Measurements from ENCODE around the gene NCAPG.
"Not testable (repeated sequence)": the region's sequence is repeated elsewhere in the genome, so short reads cannot be mapped to it uniquely, and the experiment has no call there.

Gene NCAPG

DNA sequence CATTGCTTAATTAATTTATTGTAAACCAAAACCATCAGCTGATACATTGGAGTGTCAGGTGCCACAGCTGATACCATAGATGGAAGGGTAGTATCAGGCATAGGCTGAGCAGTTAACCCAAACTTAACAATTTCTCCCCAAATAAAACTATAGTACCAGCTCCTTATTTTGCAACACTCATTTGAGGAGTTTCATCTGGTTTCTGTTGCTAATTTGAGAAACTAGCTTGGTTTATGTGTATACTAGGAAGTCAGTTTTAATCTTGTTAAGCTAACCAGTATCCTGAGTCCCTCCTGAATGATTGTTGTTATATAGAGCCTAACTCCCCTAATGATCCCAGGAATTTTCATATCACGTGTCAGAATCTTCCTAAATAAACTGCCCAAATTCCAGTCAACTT is 13.0 kb upstream of the NCAPG start:
- DNase-seq (ENCODE audit: low spot score), result no peak

DNA sequence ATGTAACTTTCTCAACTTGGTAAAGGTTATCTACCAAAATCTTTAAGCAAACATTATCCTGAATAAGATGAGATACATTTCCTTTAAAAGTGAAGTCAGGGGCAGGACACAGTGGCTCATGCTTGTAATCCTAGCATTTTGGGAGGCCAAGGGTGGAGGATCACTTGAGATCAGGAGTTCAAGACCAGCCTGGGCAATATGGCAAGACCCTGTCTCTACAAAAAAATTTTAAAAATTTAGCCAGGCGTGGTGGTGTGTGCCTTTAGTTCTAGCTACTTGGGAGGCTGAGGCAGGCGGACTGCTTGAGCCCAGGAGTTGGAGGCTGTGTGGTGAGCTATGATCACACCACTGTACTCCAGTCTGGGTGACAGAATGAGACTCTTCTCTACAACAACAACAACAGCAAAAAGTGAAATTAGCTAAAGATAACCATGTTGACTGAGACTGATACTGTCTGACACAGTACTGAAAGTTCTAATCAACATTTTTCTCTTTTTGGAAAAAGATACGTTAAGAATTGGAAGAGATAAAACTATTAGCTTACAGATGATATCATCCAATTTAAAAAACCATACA is 5.1 kb upstream of the NCAPG start:
- DNase-seq (ENCODE audit: low spot score), result no peak

DNA sequence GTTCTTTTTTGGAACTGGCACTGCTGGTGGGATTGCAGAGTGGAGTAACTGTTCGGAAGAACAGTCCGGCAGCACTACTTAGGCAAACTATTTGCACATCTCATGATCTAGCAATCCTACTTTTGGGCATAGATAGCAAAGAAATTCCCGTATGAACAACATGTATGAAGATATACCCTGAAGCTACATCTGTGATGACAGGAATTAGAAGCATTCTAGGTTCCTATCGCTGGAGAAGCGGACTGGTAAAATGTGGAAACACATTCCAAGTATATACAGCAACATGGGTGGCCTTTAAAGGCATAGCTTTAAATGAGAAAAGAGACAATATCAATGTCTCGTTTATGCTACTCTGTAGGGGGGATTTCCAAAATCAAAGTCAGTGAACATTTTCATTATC is 3.3 kb upstream of the NCAPG start:
- no peak for DNase-seq (ENCODE audit: low spot score)

DNA sequence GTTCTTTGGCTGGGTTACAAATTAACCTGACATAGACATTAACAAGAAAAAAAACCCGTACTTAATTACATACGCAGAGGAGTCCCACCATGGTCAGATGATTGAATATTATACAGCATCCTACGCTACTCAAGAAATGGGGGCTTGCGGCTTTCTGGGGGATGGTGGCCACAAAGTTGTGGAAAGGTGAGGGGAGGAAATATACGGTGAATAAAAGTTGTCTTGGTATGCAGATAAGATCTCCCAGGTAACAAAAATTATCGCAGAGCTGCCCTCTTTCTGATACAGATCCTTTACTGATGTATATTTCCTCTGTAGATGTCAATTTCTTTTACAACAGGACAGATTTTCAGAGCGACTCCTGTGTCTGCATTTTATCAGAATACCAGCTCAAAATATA is 1.1 kb upstream of the NCAPG start:
- no peak for DNase-seq (ENCODE audit: low spot score)

DNA sequence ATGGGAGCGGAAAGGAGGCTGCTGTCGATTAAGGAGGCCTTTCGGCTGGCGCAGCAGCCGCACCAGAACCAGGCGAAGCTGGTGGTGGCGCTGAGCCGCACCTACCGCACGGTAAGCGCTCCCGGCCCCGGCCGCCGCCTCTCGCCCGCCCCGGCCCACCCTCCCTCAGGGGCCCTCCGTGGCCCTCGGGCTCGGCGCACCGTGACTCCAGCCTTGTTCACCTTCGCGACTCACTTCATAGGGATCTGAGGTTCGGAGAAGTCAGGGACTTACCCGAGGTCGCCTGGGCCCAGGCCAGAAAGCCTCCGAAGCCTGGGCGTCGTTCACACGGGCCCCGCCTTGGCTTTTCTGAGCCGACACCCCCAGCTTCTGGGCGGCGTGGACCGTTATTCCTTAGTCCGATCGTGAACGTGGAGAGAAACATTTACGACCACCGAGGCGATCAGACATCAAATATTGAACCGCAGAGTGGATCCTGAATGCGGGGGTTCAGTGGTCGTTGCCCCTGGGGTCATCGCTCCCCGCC is 362 bp downstream of the NCAPG start:
- peak; percentile 15 for DNase-seq (ENCODE audit: low spot score)

DNA sequence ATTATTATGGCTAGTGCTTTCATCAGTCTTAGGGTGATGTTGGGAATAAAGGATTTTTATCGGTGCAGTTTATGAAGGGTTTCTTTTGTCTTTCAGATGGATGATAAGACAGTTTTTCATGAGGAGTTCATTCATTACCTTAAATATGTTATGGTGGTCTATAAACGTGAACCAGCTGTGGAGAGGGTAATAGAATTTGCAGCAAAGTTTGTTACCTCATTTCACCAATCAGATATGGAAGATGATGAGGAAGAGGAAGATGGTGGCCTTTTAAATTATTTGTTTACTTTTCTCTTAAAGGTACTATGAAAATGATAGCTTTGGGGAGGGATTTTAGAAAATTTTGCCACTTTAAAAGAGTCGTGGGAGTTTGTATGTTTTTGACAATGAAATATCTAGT is 1.3 kb downstream of the NCAPG start:
- no peak for DNase-seq (ENCODE audit: low spot score)

DNA sequence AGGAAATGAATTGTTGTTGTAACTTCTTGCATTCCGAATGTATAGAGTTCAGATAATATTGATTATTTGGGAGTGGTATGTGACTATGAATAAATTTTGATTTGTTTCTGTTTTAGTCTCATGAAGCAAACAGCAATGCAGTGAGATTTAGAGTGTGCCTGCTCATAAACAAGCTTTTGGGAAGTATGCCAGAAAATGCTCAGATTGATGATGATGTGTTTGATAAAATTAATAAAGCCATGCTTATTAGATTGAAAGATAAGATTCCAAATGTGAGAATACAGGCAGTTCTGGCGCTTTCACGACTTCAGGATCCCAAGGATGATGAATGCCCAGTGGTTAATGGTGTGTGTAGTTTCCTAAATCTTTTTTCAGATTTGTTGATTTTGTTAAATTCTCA is 2.0 kb downstream of the NCAPG start:
- no peak for DNase-seq (ENCODE audit: low spot score)

DNA sequence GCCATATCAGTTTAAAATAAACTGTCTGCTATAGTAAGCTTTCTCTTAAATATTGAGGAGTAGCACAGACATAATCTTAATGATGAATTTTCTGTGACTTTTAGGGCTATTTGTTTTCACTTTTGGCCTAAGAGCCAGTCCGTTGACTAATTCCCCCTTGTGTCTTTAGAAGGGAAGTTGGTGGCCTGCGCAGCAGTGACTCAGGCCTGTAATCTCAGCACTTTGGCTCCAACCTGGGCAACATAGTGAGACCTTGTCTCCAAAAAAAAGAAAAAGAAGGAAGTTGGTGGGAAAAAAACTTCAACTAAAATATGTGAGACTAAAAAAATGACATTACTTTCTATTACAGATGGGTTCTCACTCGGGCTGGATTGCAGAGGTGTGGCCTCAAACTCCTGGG is 3.4 kb downstream of the NCAPG start:
- DNase-seq (ENCODE audit: low spot score), result no peak

DNA sequence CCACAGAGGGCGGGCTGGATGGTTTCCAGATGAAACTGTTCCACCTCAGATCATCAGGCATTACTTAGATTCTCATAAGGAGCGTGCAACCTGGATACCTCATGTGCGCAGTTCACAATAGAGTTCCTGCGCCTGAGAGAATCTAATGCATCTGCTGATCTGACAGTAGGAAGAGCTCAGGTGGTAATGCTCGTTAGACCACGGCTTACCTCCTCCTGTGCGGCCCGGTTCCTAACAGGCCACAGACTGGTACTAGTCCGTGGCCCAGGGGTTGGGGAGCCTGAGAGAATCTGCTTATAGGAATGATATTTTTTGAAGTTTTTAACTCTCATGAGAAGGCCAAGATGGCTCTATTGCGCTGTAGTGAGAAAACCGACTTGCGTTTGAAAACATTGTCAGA is 5.4 kb downstream of the NCAPG start:
- DNase-seq (ENCODE audit: low spot score), result no peak

DNA sequence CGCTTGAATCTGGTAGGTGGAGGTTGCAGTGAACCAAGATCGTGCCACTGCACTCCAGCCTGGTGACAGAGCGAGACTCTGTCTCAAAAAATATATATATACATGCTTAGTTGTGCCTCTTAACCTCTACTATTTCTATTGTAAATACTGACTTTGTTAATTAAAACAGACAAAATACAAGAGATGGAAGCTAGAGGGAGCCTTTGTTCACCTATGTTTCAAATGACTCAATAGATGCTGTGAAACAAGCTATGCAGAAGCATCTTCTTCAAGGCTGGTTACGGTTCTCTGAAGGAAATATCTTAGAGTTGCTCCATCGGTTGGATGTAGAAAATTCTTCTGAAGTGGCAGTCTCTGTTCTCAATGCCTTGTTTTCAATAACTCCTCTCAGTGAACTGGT is 6.2 kb downstream of the NCAPG start:
- DNase-seq (ENCODE audit: low spot score), result peak; percentile 33

DNA sequence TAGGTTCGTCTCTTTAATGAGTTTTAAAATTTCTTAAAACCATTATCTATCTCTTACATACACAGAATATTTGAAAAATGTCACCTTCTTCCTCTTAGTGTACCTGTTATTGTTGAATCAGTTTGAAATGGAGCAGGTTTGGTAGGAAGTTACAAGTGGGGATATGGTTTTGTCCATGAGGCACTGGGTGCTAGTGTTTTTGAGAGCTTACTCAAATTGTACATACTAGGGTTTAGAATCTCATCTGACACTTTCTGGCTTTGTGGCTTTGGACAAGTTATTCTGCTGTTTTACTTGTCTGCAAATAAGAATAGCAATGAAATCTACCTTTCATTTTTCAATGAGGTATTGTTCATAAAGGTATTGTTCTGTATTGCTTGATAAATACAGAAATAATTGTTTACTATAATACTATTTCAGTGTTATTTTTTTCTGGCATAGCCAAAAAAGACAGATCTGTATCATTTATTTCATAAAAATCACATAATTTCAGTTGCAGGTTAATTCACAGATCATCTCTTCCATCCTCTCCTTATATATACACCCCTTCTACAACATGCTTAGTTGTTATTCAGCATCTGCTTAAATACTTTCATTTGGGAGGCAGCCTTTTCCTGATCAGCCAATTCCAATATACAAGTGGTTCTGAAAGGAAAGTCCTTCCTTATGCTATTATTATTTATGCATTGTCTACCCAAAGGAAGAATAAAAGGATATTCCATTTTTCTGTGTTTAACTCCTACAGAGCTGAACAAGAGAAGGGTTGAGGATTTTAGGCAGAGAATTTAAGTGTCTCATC is 13.3 kb downstream of the NCAPG start:
- DNase-seq (ENCODE audit: low spot score), result no peak

DNA sequence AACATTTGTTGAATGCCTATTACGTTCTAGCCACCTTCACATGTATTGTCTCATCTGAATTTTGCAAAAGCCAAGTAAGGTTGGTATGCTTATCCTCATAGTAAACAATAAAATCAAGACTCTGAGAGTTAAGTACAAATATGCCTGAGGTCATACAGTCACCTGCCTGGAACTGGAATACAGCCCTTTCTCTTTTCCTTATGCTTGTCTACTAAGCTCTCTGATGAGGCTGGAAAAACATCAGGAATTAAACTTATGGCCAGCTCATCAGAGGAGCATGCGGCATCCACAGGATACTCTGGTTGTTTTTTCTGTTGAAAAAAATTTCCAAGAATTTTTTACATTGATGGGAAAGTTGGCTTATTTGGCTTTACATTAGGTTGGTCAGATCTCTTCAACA is 35.5 kb downstream of the NCAPG start:
- DNase-seq (ENCODE audit: low spot score), result no peak

DNA sequence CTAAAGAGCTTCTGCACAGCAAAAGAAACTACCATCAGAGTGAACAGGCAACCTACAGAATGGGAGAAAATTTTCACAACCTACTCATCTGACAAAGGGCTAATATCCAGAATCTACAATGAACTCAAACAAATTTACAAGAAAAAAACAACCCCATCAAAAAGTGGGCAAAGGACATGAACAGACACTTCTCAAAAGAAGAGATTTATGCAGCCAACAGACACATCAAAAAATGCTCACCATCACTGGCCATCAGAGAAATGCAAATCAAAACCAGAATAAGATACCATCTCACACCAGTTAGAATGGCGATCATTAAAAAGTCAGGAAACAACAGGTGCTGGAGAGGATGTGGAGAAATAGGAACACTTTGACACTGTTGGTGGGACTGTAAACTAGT is 39.5 kb downstream of the NCAPG start:
- not testable (repeated sequence) for DNase-seq (ENCODE audit: low spot score)

DNA sequence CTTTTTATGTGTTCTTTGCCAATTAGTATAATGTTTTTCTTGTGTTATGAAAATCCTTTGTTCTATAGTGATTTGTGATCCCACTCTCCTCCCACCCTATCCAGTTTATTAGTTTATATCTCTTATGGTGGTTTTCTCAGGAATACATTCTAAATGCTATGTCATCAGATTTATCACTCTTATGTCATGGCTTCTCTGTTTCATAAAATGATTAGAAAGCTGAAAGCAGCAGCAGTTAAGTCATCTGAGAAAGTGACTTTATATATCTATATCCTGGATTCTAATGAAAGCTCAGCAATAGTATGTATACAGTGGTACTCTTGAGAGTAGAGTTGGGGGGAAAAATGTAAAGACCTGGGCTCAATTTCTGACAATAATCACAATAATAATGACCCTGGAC is 41.2 kb downstream of the NCAPG start:
- no peak for DNase-seq (ENCODE audit: low spot score)

DNA sequence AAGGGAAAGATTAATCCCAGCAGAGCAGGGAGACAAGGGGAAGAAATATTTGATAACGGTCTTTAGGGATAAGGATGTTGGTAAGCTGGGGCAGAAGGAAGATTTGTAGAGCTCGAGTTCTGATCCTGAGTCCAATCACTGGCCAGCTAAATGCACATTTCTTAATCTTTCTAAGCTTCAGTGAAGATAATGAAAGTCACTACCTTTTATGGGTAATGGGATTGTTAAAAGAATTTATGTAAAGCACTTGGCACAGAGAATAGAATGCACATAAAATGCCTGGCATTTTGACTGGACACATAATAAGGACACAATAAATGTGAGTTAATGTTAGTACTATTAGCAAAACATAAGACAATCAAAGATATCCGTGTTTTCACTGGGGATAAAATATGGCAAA is 43.3 kb downstream of the NCAPG start:
- DNase-seq (ENCODE audit: low spot score), result no peak

DNA sequence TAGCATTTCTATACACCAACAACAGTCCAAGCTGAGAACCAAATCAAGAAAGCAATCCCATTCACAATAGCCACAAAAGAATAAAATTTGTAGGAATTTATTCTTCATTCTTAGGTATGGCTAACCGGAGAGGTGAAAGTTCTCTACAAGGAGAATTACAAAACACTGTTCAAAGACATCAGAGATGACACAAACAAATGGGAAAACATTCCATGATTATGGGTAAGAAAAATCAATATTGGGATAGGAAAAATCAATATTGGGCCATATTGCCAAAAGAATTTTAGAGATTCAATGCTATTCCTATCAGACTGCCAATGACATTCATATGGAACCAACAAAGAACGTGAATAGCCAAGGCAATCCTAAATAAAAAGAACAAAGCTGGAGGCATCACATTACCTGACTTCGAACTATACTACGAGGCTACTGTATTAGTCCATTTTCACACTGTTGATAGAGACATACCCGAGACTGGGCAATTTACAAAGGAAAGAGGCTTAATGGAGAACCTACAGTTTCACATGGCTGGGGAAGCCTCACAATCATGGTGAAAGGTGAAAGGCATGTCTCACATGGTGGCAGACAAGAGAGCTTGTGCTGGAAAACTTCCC is 49.1 kb downstream of the NCAPG start:
- no peak for DNase-seq (ENCODE audit: low spot score)

DNA sequence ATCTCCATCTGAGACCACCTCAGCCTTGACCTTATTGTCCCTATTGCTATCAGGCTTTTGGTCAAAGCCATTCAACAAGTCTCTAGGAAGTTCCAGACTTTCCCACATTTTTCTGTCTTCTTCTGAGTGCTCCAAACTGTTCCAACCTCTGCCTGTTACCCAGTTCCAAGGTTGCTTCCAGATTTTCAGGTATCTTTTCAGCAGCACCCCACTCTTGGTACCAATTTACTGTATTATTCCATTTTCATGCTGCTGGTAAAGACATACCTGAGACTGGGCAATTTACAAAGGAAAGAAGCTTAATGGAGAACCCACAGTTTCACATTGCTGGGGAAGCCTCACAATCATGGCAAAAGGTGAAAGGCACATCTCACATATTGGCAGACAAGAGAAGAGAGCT is 51.1 kb downstream of the NCAPG start:
- not testable (repeated sequence) for DNase-seq (ENCODE audit: low spot score)

DNA sequence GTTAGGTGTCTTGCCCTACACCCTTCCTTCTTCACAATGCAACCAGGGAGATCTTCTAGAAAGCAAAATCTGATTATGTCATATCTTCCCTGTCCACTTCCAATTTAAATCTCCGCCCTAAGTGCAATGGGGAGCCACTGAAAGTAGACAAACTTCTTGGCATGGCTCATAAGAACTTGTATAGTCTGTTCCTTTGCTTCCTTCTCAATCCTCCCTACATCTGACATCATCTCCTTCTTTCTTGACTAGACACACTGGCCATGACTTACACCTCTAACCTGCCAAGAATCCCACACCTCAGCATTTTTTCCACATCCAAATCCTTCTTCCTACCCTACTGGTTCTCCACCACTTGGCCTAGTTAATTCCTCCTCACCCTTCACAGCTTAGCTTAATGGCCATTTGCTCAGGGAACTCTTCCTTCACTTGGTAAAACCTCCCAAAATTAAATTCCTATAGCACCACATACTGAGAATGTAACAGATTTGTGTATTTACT is 55.1 kb downstream of the NCAPG start:
- no peak for DNase-seq (ENCODE audit: low spot score)

DNA sequence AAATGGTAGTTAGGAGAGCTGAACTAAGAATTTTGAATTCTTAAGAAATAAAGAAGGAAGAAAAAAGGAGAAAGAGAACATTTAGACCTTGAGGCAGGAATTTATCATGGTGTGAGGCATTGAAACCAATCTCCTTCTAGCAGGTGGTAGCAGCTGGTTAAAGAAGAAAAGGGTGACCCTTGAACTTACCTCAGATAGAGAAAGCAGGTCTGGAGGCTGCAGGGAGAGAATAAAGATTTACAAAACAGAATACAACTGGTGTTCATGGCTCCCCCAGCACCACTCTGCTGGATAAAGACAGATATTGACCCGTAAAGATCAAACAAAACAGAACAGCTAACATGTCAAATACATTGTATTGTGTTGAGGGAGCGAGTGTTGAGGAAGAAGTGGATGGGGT is 56.0 kb downstream of the NCAPG start:
- DNase-seq (ENCODE audit: low spot score), result no peak

DNA sequence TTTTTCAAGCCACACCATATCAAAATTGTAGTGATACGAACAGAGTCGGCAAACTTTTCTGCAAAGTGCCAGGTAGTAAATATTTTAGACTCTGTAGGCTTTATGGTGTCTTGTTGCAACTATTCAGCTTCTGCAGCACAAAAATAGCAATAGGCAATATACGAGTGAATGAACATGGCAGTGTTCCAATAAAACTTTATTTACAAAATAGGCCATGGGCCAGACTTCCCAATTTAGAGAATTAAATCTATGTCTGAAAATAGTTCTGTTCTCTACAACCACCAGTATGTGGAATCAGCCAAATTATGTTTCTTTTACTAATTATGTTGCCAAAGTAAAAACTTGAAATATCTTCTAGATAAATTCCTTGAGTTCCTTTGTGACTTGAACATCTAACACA is 56.5 kb downstream of the NCAPG start:
- no peak for DNase-seq (ENCODE audit: low spot score)

DNA sequence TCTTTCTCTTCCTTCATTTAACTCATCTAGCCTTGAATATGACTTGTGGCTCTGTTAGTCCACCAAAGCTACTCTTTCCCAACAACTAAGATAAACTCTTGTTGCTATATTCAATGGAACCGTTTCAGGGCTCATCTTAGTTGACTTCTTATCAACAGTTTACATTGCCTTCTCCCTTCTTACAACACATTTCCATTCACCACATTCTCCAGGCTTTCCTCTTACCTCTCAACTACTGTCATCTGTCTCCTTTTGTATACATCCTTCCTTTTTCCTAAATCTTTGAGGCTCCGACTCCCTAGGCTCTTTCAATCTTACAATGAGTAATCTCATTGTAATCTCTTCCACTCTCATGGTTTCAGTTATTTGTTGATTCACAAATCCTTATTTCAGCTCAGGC is 58.5 kb downstream of the NCAPG start:
- no peak for DNase-seq (ENCODE audit: low spot score)

DNA sequence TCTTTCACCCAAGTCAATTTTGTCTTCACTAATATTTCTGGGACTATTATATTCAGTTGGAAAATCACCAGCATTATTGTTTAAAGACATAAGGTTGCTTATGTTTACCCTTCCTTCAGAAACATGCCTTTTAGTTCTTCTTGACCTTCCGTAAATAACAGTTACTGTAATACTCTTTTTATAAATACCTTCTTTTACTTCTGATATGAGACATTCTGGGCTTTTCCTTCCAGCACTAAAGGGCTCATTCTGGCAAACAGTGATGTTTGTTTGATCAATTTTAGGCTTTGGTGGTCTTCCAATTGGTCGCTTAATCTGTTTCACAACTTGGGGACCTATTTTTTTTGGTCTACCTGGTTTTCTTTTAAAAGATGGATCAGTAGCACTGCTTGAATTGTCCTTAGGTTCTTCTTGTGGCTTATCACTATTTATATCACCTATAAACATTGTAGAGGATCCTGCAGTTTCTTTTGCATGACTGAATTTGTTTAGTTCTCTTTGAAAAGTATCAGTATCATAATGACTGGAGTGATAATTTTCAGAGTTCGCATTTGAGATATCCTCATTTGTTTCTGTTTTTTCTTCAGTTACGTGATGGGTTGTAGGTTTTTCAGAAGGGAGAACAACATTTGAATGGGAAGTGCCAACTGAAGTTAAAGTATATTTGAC is 64.8 kb downstream of the NCAPG start:
- DNase-seq (ENCODE audit: low spot score), result no peak

DNA sequence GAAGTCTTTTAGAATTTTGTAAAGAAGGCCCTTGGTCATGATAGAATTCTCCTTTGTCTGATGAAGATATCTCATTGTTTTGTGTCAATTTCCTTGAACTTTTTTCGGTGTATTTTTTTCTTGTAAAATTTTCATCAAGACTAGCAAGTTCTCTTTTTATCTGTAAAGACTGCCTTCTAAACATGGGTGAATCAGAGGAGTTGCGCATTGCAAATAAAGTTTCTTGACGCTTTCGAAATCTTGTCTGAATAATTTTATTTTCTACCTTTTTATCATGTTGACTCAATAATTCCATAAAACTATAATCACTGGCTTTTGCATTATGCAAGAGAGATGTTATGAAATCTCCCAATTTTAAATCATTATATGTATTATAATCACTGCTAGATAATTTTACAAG is 66.2 kb downstream of the NCAPG start:
- DNase-seq (ENCODE audit: low spot score), result no peak
